Measurements from ENCODE around the gene TCERG1L. TPM values are rescaled to one million over a fixed set of nuclear protein-coding genes. Genes with fewer than 3 reads are reported as not detected.
"Not testable (repeated sequence)": the region's sequence is repeated elsewhere in the genome, so short reads cannot be mapped to it uniquely, and the experiment has no call there.

Gene TCERG1L
- total RNA-seq, 4 donors from 2014 or later = 0.41 TPM; not detected in 3

- Histone ChIP-seq H3K4me1 (no peaks in the 10 kb centered on the region), H3K9me3 (no peaks in the 10 kb centered on the region), H3K27me3 (no peaks in the 10 kb centered on the region), H3K36me3 (no peaks in the 10 kb centered on the region), H3K4me3 (no peak overlapping the region), H3K27ac (no peak overlapping the region)
- DNase-seq = no peak
- no peak for TF ChIP-seq POLR2A (IDR thresholded peaks at IDR 0.05)
- TF ChIP-seq, protein P1, sequence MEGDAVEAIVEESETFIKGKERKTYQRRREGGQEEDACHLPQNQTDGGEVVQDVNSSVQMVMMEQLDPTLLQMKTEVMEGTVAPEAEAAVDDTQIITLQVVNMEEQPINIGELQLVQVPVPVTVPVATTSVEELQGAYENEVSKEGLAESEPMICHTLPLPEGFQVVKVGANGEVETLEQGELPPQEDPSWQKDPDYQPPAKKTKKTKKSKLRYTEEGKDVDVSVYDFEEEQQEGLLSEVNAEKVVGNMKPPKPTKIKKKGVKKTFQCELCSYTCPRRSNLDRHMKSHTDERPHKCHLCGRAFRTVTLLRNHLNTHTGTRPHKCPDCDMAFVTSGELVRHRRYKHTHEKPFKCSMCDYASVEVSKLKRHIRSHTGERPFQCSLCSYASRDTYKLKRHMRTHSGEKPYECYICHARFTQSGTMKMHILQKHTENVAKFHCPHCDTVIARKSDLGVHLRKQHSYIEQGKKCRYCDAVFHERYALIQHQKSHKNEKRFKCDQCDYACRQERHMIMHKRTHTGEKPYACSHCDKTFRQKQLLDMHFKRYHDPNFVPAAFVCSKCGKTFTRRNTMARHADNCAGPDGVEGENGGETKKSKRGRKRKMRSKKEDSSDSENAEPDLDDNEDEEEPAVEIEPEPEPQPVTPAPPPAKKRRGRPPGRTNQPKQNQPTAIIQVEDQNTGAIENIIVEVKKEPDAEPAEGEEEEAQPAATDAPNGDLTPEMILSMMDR (IDR thresholded peaks at IDR 0.05) = no peak
- intact Hi-C loops (cut with DNase I; ENCODE audit: low total_unique reads) = no loop called here
Measured at GRCh38 chr10:131323025-131323424, 11.5 kb upstream of the TCERG1L start.

DNA sequence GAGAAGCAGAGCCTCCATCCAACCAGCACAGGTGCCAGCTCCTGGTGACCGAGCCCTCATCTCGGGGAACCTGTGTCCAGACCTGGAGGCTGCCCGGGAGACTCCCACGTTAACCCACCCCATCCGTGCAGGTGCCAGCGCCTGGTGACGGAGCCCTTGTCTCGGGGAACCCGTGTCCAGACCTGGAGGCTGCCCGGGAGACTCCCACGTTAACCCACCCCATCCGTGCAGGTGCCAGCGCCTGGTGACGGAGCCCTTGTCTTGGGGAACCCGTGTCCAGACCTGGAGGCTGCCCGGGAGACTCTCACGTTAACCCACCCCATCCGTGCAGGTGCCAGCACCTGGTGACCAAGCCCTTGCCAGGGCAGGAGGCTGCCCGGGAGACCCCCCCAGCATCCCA is 11.1 kb upstream of the TCERG1L start:
- H3K9me3 ChIP-seq; H3K4me1 ChIP-seq; H3K4me3 ChIP-seq; intact Hi-C loops (cut with DNase I; ENCODE audit: low total_unique reads); H3K36me3 ChIP-seq; H3K27me3 ChIP-seq; DNase-seq; H3K27ac ChIP-seq: not testable (repeated sequence)

DNA sequence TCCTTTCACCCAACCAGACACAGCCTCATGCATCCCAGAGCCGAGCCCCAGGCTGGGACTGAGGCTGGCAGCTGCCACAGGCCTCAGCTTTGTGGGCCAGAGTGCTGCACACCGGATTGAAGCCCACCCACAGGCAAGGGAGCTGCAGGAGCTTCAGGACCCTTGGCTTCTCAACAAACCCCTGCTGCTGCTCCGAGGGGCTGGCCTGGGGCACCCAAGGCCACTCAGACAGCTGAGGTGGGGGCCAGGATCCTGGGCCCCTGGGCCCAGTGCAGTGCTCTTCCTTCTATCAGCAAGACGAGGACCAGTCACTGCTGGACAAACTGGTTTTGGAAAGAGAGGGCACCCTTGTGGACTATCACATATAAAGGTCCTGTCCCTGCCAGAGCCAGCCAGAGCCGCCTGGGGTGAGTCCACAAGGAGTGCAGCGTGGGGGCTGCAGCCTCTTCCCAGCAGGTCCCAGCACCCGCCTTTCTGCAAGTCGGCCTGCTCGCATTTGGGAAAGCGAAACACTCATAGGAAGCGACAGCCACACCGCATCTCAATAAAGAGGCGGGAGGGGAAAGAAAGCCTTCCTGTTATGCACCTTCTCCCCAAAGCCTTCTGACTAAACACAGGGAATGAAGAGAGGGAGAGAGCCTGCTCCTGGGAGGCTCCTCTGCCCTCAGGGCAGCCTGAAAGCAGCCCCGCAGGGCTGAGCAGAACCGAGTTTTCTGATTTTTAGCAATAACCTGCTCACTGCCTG is 9.5 kb upstream of the TCERG1L start:
- no peak for DNase-seq
- TF ChIP-seq, protein P1 (IDR thresholded peaks at IDR 0.05) = no peak
- no peak for TF ChIP-seq POLR2A (IDR thresholded peaks at IDR 0.05)
- Histone ChIP-seq H3K9me3 (no peaks in the 10 kb centered on the region), H3K4me3 (no peak overlapping the region), H3K36me3 (no peaks in the 10 kb centered on the region), H3K27ac (no peak overlapping the region), H3K27me3 (no peaks in the 10 kb centered on the region), H3K4me1 (no peaks in the 10 kb centered on the region)
- intact Hi-C loops (cut with DNase I; ENCODE audit: low total_unique reads) = no loop called here

DNA sequence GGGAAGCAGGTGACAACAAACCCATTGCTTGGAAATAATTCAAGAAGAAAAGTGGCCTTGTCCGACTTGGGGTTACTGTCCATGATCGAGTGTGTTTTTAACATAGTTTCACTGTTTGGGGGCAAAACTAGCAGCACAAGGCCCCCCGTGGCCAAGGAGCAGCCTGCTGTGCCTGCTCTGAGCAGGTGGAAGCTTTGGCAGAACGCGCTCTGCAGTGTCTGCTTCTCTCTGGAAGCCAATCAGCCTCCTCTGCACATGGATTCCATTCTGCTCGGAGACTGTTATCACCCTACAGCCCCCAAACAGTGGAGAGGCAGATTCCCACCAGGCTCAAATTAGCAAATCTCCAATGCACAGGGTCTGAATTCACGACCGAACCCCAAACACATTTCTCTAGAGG is 7.3 kb upstream of the TCERG1L start:
- Histone ChIP-seq H3K27ac (no peak overlapping the region), H3K9me3 (no peaks in the 10 kb centered on the region), H3K27me3 (no peaks in the 10 kb centered on the region), H3K4me1 (no peaks in the 10 kb centered on the region), H3K4me3 (no peak overlapping the region), H3K36me3 (no peaks in the 10 kb centered on the region)
- intact Hi-C loops (cut with DNase I; ENCODE audit: low total_unique reads) = no loop called here
- DNase-seq = no peak
- TF ChIP-seq POLR2A (IDR thresholded peaks at IDR 0.05) = no peak
- TF ChIP-seq, protein P1 (IDR thresholded peaks at IDR 0.05) = no peak

DNA sequence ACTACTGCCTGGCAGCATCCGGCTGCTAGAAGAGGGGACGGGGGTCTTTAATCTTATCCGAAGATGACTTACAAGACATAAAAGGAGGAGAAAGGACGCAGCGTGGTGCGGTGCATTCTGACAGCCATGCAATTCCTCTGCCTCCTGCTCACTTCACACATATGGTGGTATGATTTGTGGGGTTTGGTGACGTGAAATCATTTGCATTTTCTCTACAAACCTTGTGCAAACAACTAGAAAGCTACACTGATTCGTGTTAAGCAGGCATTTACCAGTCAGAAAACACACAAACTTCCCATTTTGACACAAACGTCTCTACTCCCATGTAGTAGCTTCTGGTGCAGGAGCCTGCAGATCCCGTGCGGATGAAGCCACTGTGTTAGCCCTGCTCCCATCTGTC is 6.8 kb upstream of the TCERG1L start:
- DNase-seq = no peak
- TF ChIP-seq, protein P1 (IDR thresholded peaks at IDR 0.05) = no peak
- no peak for TF ChIP-seq POLR2A (IDR thresholded peaks at IDR 0.05)
- no peaks in the 10 kb centered on the region for H3K4me1 ChIP-seq
- H3K4me3 ChIP-seq = no peak overlapping the region
- H3K27ac ChIP-seq = no peak overlapping the region
- H3K36me3 ChIP-seq = no peaks in the 10 kb centered on the region
- intact Hi-C loops (cut with DNase I; ENCODE audit: low total_unique reads) = no loop called here
- H3K27me3 ChIP-seq = no peaks in the 10 kb centered on the region
- no peaks in the 10 kb centered on the region for H3K9me3 ChIP-seq
